Measurements from ENCODE around the gene ADAMTSL4. TPM values are rescaled to one million over a fixed set of nuclear protein-coding genes. Genes with fewer than 3 reads are reported as not detected.

ADAMTSL4 gene
- total and polyA plus RNA-seq, 7 experiments from 2014 or later = 0.14 to 27.7 (median 0.68) TPM

DNA sequence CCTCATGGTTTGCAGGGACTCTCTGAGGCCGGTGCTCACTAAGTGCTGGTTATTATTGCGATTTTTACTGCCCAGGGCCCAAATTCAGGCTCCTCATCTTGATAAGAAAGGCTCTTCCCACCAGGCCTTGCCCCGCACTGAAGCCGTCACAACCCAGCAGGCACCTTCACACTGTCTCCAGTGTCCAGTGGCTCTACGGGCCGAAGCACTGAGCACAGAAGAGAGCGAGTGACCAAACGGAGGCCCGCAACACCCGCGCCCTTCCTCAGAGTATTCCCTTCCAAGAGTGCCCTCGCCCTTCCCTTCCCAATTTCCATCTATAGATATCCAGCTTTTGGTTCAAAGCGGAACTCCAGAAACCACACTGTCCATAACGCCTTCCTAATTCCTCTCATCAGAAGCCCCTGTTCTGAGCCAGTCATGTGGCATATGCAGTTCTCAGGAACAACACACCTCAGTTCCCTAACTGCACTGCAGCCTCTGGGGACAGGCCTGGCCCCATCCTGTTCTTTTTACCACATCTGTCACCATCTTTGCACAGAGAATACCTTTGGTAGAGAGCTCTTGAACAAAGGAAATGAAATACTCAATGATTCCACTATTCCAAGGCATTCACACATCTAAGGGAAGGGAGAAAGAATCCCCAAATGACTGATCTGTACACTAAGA is 18.6 kb upstream of the ADAMTSL4 start:
- intact Hi-C loops (cut with micrococcal nuclease) = no loop called here
- no peak for ATAC-seq
- POLR2A ChIA-PET = no interaction called here

DNA sequence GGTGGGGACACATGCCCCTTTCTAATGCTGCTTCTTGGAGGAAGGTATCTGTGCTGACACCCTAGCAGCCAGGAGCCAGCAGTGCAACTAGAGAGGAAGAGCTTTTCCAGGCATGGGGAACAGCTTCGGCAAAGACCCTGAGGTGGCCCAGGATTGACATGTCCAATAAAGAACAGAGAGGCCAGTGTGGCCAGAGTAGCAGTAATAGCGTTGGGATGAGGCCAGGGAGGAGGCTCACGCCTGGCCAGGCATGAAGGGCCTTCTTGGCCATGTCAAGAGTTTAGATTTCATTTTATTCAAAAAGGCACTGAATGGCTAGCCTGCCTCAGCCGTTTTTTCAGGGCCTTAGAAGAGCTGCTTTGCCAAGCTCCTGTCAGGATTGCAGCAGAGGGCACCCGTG is 16.3 kb upstream of the ADAMTSL4 start:
- no peaks in the 10 kb centered on the region for H3K36me3 Mint-ChIP-seq
- no peaks in the 10 kb centered on the region for H3K36me3 ChIP-seq (ENCODE audit: control insufficient read depth in 2 of 3, insufficient read depth in 3 of 3, low read length in 3 of 3)
- POLR2A ChIA-PET = interaction anchor here (0.7 to 1.2 kb wide), 3 partner anchors 33 to 139 kb away, joined by 3 read pairs; no protein-coding TSS in a partner anchor
- H3K27ac Mint-ChIP-seq = peak overlapping the region in 1 of 9 donors; percentile 7
- peaks cover 0 to 5% (median 0%) of the 10 kb centered on the region in 5 donors for H3K27me3 Mint-ChIP-seq
- no peaks in the 10 kb centered on the region for H3K9me3 Mint-ChIP-seq
- DNase-seq (no peak), ATAC-seq (no peak)
- intact Hi-C loops (cut with micrococcal nuclease) = loop anchor here (1.0 to 2.0 kb wide), 4 partner anchors 46 to 278 kb away; partner anchors contain the start of gene TARS2 (in 1 of the 2)
- CTCF ChIA-PET = interaction anchor here (0.7 to 1.3 kb wide), 6 partner anchors 45 to 667 kb away, joined by 3 to 4 read pairs (median 4); partner anchors contain the start of gene TARS2
- no peaks in the 10 kb centered on the region for H3K9me3 ChIP-seq (ENCODE audit: control insufficient read depth in 2 of 3, low read length in 3 of 3)
- H3K4me3 Mint-ChIP-seq = no peak overlapping the region
- H3K4me1 Mint-ChIP-seq = peaks cover 0 to 6% (median 4%) of the 10 kb centered on the region in 7 donors
- H3K4me3 ChIP-seq (ENCODE audit: low read length) = no peak overlapping the region
- no peak overlapping the region for H3K27ac ChIP-seq (ENCODE audit: low read depth, low read length)
- no peaks in the 10 kb centered on the region for H3K27me3 ChIP-seq (ENCODE audit: control insufficient read depth in 2 of 2, insufficient read depth in 2 of 2, low read length in 2 of 2)
- no peaks in the 10 kb centered on the region for H3K4me1 ChIP-seq (ENCODE audit: control insufficient read depth in 2 of 2, insufficient read depth in 2 of 2, low read length in 2 of 2)

More for the DNA sequence above, 18.6 kb upstream of the ADAMTSL4 start:
- Histone ChIP-seq H3K4me1 (ENCODE audit: control insufficient read depth in 2 of 2, insufficient read depth in 2 of 2, low read length in 2 of 2) (no peaks in the 10 kb centered on the region), H3K27me3 (ENCODE audit: control insufficient read depth in 2 of 2, insufficient read depth in 2 of 2, low read length in 2 of 2) (no peaks in the 10 kb centered on the region), H3K9me3 (ENCODE audit: control insufficient read depth in 2 of 3, low read length in 3 of 3) (no peaks in the 10 kb centered on the region), H3K36me3 (ENCODE audit: control insufficient read depth in 2 of 3, insufficient read depth in 3 of 3, low read length in 3 of 3) (no peaks in the 10 kb centered on the region), H3K27ac (ENCODE audit: low read depth, low read length) (no peak overlapping the region), H3K4me3 (ENCODE audit: low read length) (no peak overlapping the region)
- Mint-ChIP-seq H3K36me3 (no peaks in the 10 kb centered on the region), H3K9me3 (no peaks in the 10 kb centered on the region), H3K27ac (no peak overlapping the region), H3K4me3 (no peak overlapping the region), H3K27me3 (no peaks in the 10 kb centered on the region), H3K4me1 (peaks cover 0 to 6% (median 4%) of the 10 kb centered on the region in 7 donors)
- CTCF ChIA-PET = interaction anchor here (1.0 to 1.2 kb wide), 3 partner anchors 41 to 149 kb away, joined by 3 to 4 read pairs (median 4); no protein-coding TSS in a partner anchor
- DNase-seq = no peak

- H3K27me3 ChIP-seq (ENCODE audit: control insufficient read depth in 2 of 2, insufficient read depth in 2 of 2, low read length in 2 of 2) = no peaks in the 10 kb centered on the region
- DNase-seq (no peak), ATAC-seq (no peak)
- no peak overlapping the region for H3K27ac ChIP-seq (ENCODE audit: low read depth, low read length)
- ChIA-PET POLR2A (no interaction called here), CTCF (interaction anchor here (1.2 kb wide), 2 partner anchors 69 to 95 kb away, joined by 3 read pairs; partner anchors contain the start of gene ENSA)
- Mint-ChIP-seq H3K4me3 (no peak overlapping the region), H3K9me3 (no peaks in the 10 kb centered on the region), H3K4me1 (peaks cover 0 to 6% (median 4%) of the 10 kb centered on the region in 7 donors), H3K27me3 (peaks cover 0 to 5% (median 0%) of the 10 kb centered on the region in 5 donors), H3K36me3 (no peaks in the 10 kb centered on the region), H3K27ac (no peak overlapping the region)
- intact Hi-C loops (cut with micrococcal nuclease) = no loop called here
- no peaks in the 10 kb centered on the region for H3K4me1 ChIP-seq (ENCODE audit: control insufficient read depth in 2 of 2, insufficient read depth in 2 of 2, low read length in 2 of 2)
- no peaks in the 10 kb centered on the region for H3K36me3 ChIP-seq (ENCODE audit: control insufficient read depth in 2 of 3, insufficient read depth in 3 of 3, low read length in 3 of 3)
- H3K9me3 ChIP-seq (ENCODE audit: control insufficient read depth in 2 of 3, low read length in 3 of 3) = no peaks in the 10 kb centered on the region
- H3K4me3 ChIP-seq (ENCODE audit: low read length) = no peak overlapping the region
These were observed 15.2 kb upstream of the ADAMTSL4 start for GRCh38 chr1:150534002-150534401.

DNA sequence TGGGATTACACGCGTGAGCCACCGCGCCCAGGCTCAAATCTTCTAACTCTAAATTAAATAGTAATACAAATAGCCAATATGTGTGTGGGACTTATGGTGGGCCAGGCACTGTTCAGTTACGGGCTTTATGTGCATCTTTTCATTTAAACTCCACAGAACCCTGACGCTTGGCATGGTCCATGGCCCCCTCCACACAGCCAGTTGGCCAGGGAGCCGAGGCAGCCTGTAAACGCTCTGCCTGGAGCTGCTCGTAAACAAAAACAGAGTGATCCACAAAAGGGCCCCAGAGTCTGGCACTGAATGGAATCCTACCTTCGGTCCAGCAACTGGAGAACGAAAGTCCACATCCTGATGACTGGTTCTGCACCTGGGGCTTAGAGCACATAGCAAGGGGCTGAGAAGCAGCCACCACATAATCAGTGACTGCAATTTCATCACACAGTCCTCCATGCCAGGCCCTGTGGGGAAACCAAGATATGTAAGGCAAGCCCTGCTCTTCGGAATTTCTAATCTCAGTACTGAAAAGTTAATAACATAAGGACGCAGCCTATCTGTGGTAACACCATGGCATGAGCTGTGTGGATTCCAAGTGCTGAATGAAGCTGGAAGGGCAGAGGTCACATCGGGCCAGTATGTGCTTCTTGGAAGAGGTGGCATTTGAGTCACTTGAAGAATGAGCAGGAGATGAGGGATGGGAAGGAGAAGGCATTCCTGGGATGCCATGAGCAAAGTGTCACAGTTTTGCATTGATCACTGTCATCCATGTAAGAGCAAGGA is 13.5 kb upstream of the ADAMTSL4 start:
- no peaks in the 10 kb centered on the region for H3K4me1 ChIP-seq (ENCODE audit: control insufficient read depth in 2 of 2, insufficient read depth in 2 of 2, low read length in 2 of 2)
- no peaks in the 10 kb centered on the region for H3K27me3 ChIP-seq (ENCODE audit: control insufficient read depth in 2 of 2, insufficient read depth in 2 of 2, low read length in 2 of 2)
- Mint-ChIP-seq H3K27ac (no peak overlapping the region), H3K4me1 (peaks cover 0 to 6% (median 4%) of the 10 kb centered on the region in 7 donors), H3K27me3 (peaks cover 0 to 7% (median 0%) of the 10 kb centered on the region in 5 donors), H3K4me3 (no peak overlapping the region), H3K9me3 (no peaks in the 10 kb centered on the region), H3K36me3 (no peaks in the 10 kb centered on the region)
- POLR2A ChIA-PET = no interaction called here
- H3K27ac ChIP-seq (ENCODE audit: low read depth, low read length) = no peak overlapping the region
- intact Hi-C loops (cut with micrococcal nuclease) = no loop called here
- CTCF ChIA-PET = interaction anchor here (0.6 kb wide), 1 partner anchor 72 kb away, joined by 3 read pairs; no protein-coding TSS in a partner anchor
- H3K36me3 ChIP-seq (ENCODE audit: control insufficient read depth in 2 of 3, insufficient read depth in 3 of 3, low read length in 3 of 3) = no peaks in the 10 kb centered on the region
- H3K9me3 ChIP-seq (ENCODE audit: control insufficient read depth in 2 of 3, low read length in 3 of 3) = no peaks in the 10 kb centered on the region
- no peak overlapping the region for H3K4me3 ChIP-seq (ENCODE audit: low read length)
- DNase-seq (no peak), ATAC-seq (no peak)

- Mint-ChIP-seq H3K27ac (no peak overlapping the region), H3K4me1 (peaks cover 0 to 6% (median 4%) of the 10 kb centered on the region in 7 donors), H3K4me3 (no peak overlapping the region), H3K9me3 (no peaks in the 10 kb centered on the region), H3K36me3 (no peaks in the 10 kb centered on the region), H3K27me3 (peaks cover 0 to 7% (median 1%) of the 10 kb centered on the region in 5 donors)
- Histone ChIP-seq H3K9me3 (ENCODE audit: control insufficient read depth in 2 of 3, low read length in 3 of 3) (no peaks in the 10 kb centered on the region), H3K27ac (ENCODE audit: low read depth, low read length) (no peak overlapping the region), H3K4me3 (ENCODE audit: low read length) (no peak overlapping the region), H3K4me1 (ENCODE audit: control insufficient read depth in 2 of 2, insufficient read depth in 2 of 2, low read length in 2 of 2) (no peaks in the 10 kb centered on the region), H3K36me3 (ENCODE audit: control insufficient read depth in 2 of 3, insufficient read depth in 3 of 3, low read length in 3 of 3) (no peaks in the 10 kb centered on the region), H3K27me3 (ENCODE audit: control insufficient read depth in 2 of 2, insufficient read depth in 2 of 2, low read length in 2 of 2) (no peaks in the 10 kb centered on the region)
- POLR2A ChIA-PET = interaction anchor here (0.6 kb wide), 1 partner anchor 120 kb away, joined by 4 read pairs; no protein-coding TSS in a partner anchor
- DNase-seq = no peak
- ATAC-seq = no peak
- CTCF ChIA-PET = no interaction called here
- intact Hi-C loops (cut with micrococcal nuclease) = no loop called here
These were observed 12.1 kb upstream of the ADAMTSL4 start for GRCh38 chr1:150536836-150537731.

Measured in naive thymus-derived CD4-positive, alpha-beta T cell (primary cell).